HCT116 (cell line): ENCODE data around the gene TP63.

Experiments
- EGR1 ChIP-seq: IDR thresholded peaks from 2 replicates; pipeline ENCODE4 v1.6.1; 2012; ENCODE audit warnings: low read depth
- EZH2 ChIP-seq: fragments of 200-600 bp; sonication (generic); IDR thresholded peaks from 2 replicates; pipeline ENCODE4 v1.6.1; 2017; ENCODE audit warnings: antibody characterized with exemption, mixed run types
- JUND ChIP-seq: IDR thresholded peaks from 2 replicates; pipeline ENCODE4 v1.6.1; 2012
- POLR2A ChIP-seq: IDR thresholded peaks from 2 replicates; pipeline ENCODE4 v1.7.0; 2011; ENCODE audit warnings: borderline replicate concordance; ENCODE audit not compliant: insufficient read depth, insufficient read length; ENCODE audit errors: extremely low read depth
- POLR2AphosphoS5 ChIP-seq: IDR thresholded peaks from 2 replicates; pipeline ENCODE4 v1.6.1; 2011; ENCODE audit warnings: mild to moderate bottlenecking, low read depth, low read length, moderate library complexity
- SRF ChIP-seq: IDR thresholded peaks from 2 replicates; pipeline ENCODE4 v1.6.1; 2012; ENCODE audit warnings: low read depth
- ZNF274 ChIP-seq: fragments of 200-500 bp; sonication (Bioruptor generic); IDR thresholded peaks from 2 replicates; pipeline ENCODE4 v1.6.1; 2014; ENCODE audit warnings: mild to moderate bottlenecking, low read depth, low read length, inconsistent platforms
- TF ChIP-seq, protein P1 (sequence below), 3 experiments: fragments of 200-600 bp in 1 of 3; sonication (generic) in 1 of 3; IDR thresholded peaks in 2 of 3; conservative IDR thresholded peaks in 1 of 3; 2 replicates each; pipeline ENCODE4 v1.5.1; 2012 to 2017; ENCODE audit warnings: low read depth in 2 of 3, low read length in 2 of 3, antibody characterized with exemption in 1 of 3, borderline replicate concordance in 1 of 3, control low read depth in 1 of 3, mild to moderate bottlenecking in 1 of 3, mixed read lengths in 1 of 3, mixed run types in 1 of 3, moderate library complexity in 1 of 3; ENCODE audit not compliant: insufficient read depth in 1 of 3
- TF ChIP-seq, protein P2 (sequence below): IDR thresholded peaks from 2 replicates; pipeline ENCODE4 v1.6.1; 2012
- TF ChIP-seq, protein P3 (sequence below): IDR thresholded peaks from 2 replicates; pipeline ENCODE4 v1.6.1; 2012

DNA sequence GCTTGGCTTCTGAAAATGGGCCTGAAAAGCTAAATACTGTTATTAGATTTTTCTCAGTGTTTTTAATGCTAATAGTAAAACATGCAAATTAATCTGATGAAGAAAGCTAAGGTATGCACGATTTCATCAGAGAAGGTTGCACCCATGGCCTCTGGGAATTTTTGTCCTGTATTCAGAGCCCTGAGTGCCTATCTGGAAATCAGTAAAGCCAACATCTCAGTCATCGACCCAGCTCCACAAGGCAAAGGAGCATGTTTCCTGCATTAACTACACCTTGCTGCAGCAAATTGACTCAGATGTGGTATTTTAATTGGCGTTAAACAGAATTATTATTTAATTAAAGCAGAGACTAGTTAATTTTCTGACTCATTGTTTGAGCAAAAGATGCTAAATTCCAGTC lies 49.0 kb upstream of the TP63 start:
- TF ChIP-seq, protein P1, sequence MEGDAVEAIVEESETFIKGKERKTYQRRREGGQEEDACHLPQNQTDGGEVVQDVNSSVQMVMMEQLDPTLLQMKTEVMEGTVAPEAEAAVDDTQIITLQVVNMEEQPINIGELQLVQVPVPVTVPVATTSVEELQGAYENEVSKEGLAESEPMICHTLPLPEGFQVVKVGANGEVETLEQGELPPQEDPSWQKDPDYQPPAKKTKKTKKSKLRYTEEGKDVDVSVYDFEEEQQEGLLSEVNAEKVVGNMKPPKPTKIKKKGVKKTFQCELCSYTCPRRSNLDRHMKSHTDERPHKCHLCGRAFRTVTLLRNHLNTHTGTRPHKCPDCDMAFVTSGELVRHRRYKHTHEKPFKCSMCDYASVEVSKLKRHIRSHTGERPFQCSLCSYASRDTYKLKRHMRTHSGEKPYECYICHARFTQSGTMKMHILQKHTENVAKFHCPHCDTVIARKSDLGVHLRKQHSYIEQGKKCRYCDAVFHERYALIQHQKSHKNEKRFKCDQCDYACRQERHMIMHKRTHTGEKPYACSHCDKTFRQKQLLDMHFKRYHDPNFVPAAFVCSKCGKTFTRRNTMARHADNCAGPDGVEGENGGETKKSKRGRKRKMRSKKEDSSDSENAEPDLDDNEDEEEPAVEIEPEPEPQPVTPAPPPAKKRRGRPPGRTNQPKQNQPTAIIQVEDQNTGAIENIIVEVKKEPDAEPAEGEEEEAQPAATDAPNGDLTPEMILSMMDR (IDR thresholded peaks at IDR 0.05 in 2 of 3, conservative IDR thresholded peaks at IDR 0.05 in 1 of 3; ENCODE audit: borderline replicate concordance in 1 of 3, insufficient read depth in 1 of 3, low read depth in 2 of 3, low read length in 2 of 3) = no peak
- TF ChIP-seq, protein P2, sequence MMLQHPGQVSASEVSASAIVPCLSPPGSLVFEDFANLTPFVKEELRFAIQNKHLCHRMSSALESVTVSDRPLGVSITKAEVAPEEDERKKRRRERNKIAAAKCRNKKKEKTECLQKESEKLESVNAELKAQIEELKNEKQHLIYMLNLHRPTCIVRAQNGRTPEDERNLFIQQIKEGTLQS = no peak
- no peak for TF ChIP-seq EGR1
- TF ChIP-seq POLR2A = no peak
- TF ChIP-seq, protein P3, sequence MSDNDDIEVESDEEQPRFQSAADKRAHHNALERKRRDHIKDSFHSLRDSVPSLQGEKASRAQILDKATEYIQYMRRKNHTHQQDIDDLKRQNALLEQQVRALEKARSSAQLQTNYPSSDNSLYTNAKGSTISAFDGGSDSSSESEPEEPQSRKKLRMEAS = no peak
- TF ChIP-seq POLR2AphosphoS5 = no peak
- TF ChIP-seq JUND = no peak
- no peak for TF ChIP-seq EZH2
- no peak for TF ChIP-seq ZNF274
- TF ChIP-seq SRF = no peak
